ENCODE results near the gene JCAD. TPM values are rescaled to one million over a fixed set of nuclear protein-coding genes. Genes with fewer than 3 reads are reported as not detected.

Gene JCAD
- total and polyA plus RNA-seq, 2 of the 8 experiments (the other 6 are each of a cell fraction or from before 2014, with no cell fraction given): 0.56 to 5.2 TPM

- 91% methylated on average over 6 of the region's 6 CpGs; no CpG with 5 or more reads in 1 of the 2 experiments for WGBS, 2 experiments (ENCODE audit: extremely low coverage in 1 of 2, insufficient coverage in 1 of 2, insufficient read length in 1 of 2, insufficient replicate concordance in 2 of 2, low coverage in 1 of 2, low lambda C conversion rate in 2 of 2, missing lambda C conversion rate in 1 of 2)
- no peak overlapping the region for H4K5ac ChIP-seq (ENCODE audit: insufficient read length, low read depth, low read length)
- H3K4me1 ChIP-seq (replicated peaks in 1 of 4; ENCODE audit: control insufficient read depth in 3 of 4, insufficient read depth in 4 of 4, low read length in 3 of 4): peaks cover 0 to 4% (median 0%) of the 10 kb centered on the region in 4 experiments; a peak in 1 of 7 replicates
- H3K18ac ChIP-seq (ENCODE audit: extremely low read depth, low read length): no peak overlapping the region
- H3K36me3 ChIP-seq (ENCODE audit: control insufficient read depth in 2 of 4, insufficient read depth in 4 of 4, low read length in 3 of 4): no peaks in the 10 kb centered on the region
- DNase-seq (ENCODE audit: low read depth in 1 of 2, low spot score in 2 of 2): no peak
- no peak overlapping the region for H2BK5ac ChIP-seq (ENCODE audit: low read depth, low read length)
- no peaks in the 10 kb centered on the region for H3K79me2 ChIP-seq (ENCODE audit: control insufficient read depth in 1 of 2, insufficient read depth in 2 of 2, low read length in 2 of 2)
- H2AK5ac ChIP-seq (ENCODE audit: low read depth, low read length): no peak overlapping the region
- no peaks in the 10 kb centered on the region for H3K9me3 ChIP-seq (ENCODE audit: insufficient read depth in 2 of 2, low read depth in 1 of 2, low read length in 1 of 2)
- ChIA-PET POLR2A (ENCODE audit: partially characterized antibody) (no interaction called here), CTCF (ENCODE audit: partially characterized antibody) (interaction anchor here (0.7 to 1.9 kb wide), 3 partner anchors 9 to 77 kb away, joined by 3 to 10 read pairs (median 5); no protein-coding TSS in a partner anchor)
- H3K9ac ChIP-seq (replicated peaks in 1 of 4; ENCODE audit: extremely low read depth in 1 of 4, low read depth in 3 of 4, low read length in 3 of 4): no peak overlapping the region
- no peak overlapping the region for H3K23ac ChIP-seq (ENCODE audit: insufficient read length)
- H3K27me3 ChIP-seq (replicated peaks in 1 of 4; ENCODE audit: control insufficient read depth in 3 of 4, extremely low read depth in 1 of 4, insufficient read depth in 3 of 4, low read length in 3 of 4): no peaks in the 10 kb centered on the region
- FAIRE-seq: no peak
- H3K4ac ChIP-seq (replicated peaks; ENCODE audit: insufficient read length, low read depth, low read length): no peak overlapping the region
- no peak overlapping the region for H3K27ac ChIP-seq (ENCODE audit: low read depth, low read length)
- H3K4me3 ChIP-seq (ENCODE audit: extremely low read depth in 1 of 4, insufficient read depth in 2 of 4, low read depth in 3 of 4, low read length in 4 of 4): no peak overlapping the region
- H3K14ac ChIP-seq (ENCODE audit: insufficient read length): no peak overlapping the region
- no peak overlapping the region for H3K56ac ChIP-seq (replicated peaks; ENCODE audit: insufficient read length, low read depth, low read length)
- H3K4me2 ChIP-seq (ENCODE audit: insufficient read depth in 1 of 2, low read depth in 2 of 2, low read length in 2 of 2): no peak overlapping the region
- H3K23me2 ChIP-seq (ENCODE audit: low read depth, low read length): no peaks in the 10 kb centered on the region; the same call in 1 of the 2 replicates
- H4K8ac ChIP-seq (ENCODE audit: extremely low read depth, insufficient read depth, low read length): no peak overlapping the region
- no peak overlapping the region for H4K91ac ChIP-seq (replicated peaks; ENCODE audit: insufficient read length, low read length)
- no peaks in the 10 kb centered on the region for H3K79me1 ChIP-seq (ENCODE audit: low read depth, low read length)
- TF ChIP-seq SIN3A (conservative IDR thresholded peaks at IDR 0.05 in 1 of 2, IDR thresholded peaks at IDR 0.05 in 1 of 2; ENCODE audit: low read depth in 1 of 2, low read length in 2 of 2) (no peak), SIRT6 (IDR thresholded peaks at IDR 0.05; ENCODE audit: low read length) (no peak), USF2 (IDR thresholded peaks at IDR 0.05; ENCODE audit: low read length) (no peak), SIX5 (IDR thresholded peaks at IDR 0.05; ENCODE audit: low read depth, low read length) (no peak), RBBP5 (IDR thresholded peaks at IDR 0.05; ENCODE audit: borderline replicate concordance, low read depth, low read length) (no peak), TEAD4 (IDR thresholded peaks at IDR 0.05; ENCODE audit: low read depth, low read length) (no peak)
- no peak overlapping the region for H2AFZ ChIP-seq (ENCODE audit: low read length)
- no peak overlapping the region for H2BK120ac ChIP-seq (replicated peaks; ENCODE audit: low read depth, low read length)
- no peak overlapping the region for H2BK12ac ChIP-seq (ENCODE audit: low read depth, low read length)
- no peak overlapping the region for H2BK20ac ChIP-seq (ENCODE audit: low read length)
- H2BK15ac ChIP-seq (ENCODE audit: low read length): no peak overlapping the region
- no peaks in the 10 kb centered on the region for H4K20me1 ChIP-seq (replicated peaks in 1 of 2; ENCODE audit: control insufficient read depth in 1 of 2, insufficient read depth in 2 of 2, low read length in 2 of 2)
These were observed 16.1 kb upstream of the JCAD start for GRCh38 chr10:30075481-30075880.
